PC-3 (cell line): ENCODE results near the gene USP25.

Source experiments
- CTCF ChIP-seq: fragments of 300-600 bp; sonication (generic); conservative IDR thresholded peaks from 2 replicates; pipeline ENCODE4 v1.5.1; 2017; ENCODE audit warnings: antibody characterized with exemption, low read depth, mild to moderate bottlenecking, low read length
- EZH2 ChIP-seq: fragments of 300-600 bp; sonication (generic); IDR thresholded peaks from one replicate; pipeline ENCODE4 v1.6.1; 2017; ENCODE audit warnings: antibody characterized with exemption, mild to moderate bottlenecking, low read length; ENCODE audit not compliant: unreplicated experiment
- EZH2phosphoT487 ChIP-seq: fragments of 300-600 bp; sonication (generic); IDR thresholded peaks from 2 replicates; pipeline ENCODE4 v1.6.1; 2018; ENCODE audit warnings: mild to moderate bottlenecking, antibody characterized with exemption, low read length, borderline replicate concordance

- no peak for TF ChIP-seq EZH2
- TF ChIP-seq CTCF, result no peak
- TF ChIP-seq EZH2phosphoT487, result no peak
Observed at GRCh38 chr21:15731243-15731613, 1.4 kb downstream of the USP25 start.
